Ishikawa (cell line): Measurements from ENCODE around the gene KAT6B.

Source experiments
- CEBPB ChIP-seq: IDR thresholded peaks from 2 replicates; pipeline ENCODE4 v1.6.1; 2012
- CREB1 ChIP-seq: IDR thresholded peaks from 2 replicates; pipeline ENCODE4 v1.6.1; 2012; ENCODE audit warnings: low read depth
- EGR1 ChIP-seq: IDR thresholded peaks from 2 replicates; pipeline ENCODE4 v1.6.1; 2012
- EP300 ChIP-seq: IDR thresholded peaks from 2 replicates; pipeline ENCODE4 v1.6.1; 2012; ENCODE audit warnings: borderline replicate concordance
- FOXM1 ChIP-seq: IDR thresholded peaks from 2 replicates; pipeline ENCODE4 v1.6.1; 2012; ENCODE audit warnings: low read depth, borderline replicate concordance
- MAX ChIP-seq: IDR thresholded peaks from 2 replicates; pipeline ENCODE4 v1.6.1; 2012
- NFIC ChIP-seq: IDR thresholded peaks from 2 replicates; pipeline ENCODE4 v1.6.1; 2012
- RAD21 ChIP-seq: IDR thresholded peaks from 2 replicates; pipeline ENCODE4 v1.6.1; 2012; ENCODE audit warnings: low read depth
- REST ChIP-seq: IDR thresholded peaks from 2 replicates; pipeline ENCODE4 v1.6.1; 2012; ENCODE audit warnings: low read depth, mild to moderate bottlenecking
- TAF1 ChIP-seq: IDR thresholded peaks from 2 replicates; pipeline ENCODE4 v1.6.1; 2012; ENCODE audit warnings: low read depth, mild to moderate bottlenecking
- TCF12 ChIP-seq: IDR thresholded peaks from 2 replicates; pipeline ENCODE4 v1.6.1; 2012; ENCODE audit warnings: low read depth
- TEAD4 ChIP-seq: IDR thresholded peaks from 2 replicates; pipeline ENCODE4 v1.6.1; 2012
- YY1 ChIP-seq: IDR thresholded peaks from 2 replicates; pipeline ENCODE4 v1.6.1; 2012; ENCODE audit warnings: low read depth
- ZBTB7A ChIP-seq: IDR thresholded peaks from 2 replicates; pipeline ENCODE4 v1.6.1; 2012; ENCODE audit warnings: low read depth
- TF ChIP-seq, protein P1 (sequence below): IDR thresholded peaks from 2 replicates; pipeline ENCODE4 v1.6.1; 2012

The KAT6B gene

DNA sequence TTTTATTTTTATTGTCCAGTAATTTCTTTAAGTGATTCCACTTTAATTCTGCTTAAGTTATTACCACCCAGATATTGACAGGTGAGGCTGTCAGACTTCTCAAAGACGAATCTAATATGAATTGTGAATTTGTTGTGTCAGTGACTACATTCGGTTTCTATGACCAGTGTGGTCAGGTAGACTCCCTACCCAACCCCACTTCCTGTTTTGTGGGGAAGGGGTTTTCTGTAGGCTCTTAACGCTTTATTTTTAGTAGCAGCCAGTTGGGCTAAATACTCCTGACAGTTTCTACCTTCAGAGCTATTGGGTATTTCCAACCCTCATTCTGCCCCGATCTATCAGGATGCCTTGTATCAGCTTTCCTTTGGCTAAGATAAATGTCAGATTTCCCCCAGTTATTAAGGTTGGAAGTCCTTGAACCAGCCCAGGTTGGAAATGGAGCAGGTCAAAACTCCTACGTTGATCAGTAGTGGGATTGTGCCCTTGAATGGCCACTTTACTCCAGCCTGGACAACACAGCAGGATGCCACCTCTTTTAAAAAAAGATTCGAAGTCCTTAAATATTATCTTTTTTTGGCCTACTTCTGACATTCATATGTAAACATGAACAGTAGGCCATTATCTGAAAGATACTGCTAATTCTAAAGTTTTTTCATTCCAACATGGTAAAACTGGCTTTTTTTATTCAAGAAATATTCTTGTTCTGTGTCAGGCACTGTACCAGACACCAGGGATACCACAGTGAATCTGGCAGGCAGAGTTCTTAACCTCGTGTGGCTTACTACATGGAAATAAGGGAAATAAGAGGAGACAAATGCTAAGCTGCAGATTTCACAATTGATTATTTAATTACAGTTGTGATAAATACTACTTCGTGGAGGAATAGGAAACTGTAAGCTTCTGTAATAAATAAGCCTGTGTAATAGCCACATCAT, 151.8 kb downstream of the KAT6B start:
- TF ChIP-seq RAD21, result no peak
- no peak for TF ChIP-seq YY1
- TF ChIP-seq EGR1, result no peak
- no peak for TF ChIP-seq TEAD4
- no peak for TF ChIP-seq FOXM1
- TF ChIP-seq CREB1, result no peak
- TF ChIP-seq CEBPB, result no peak
- no peak for TF ChIP-seq TCF12
- TF ChIP-seq EP300, result no peak
- no peak for TF ChIP-seq REST
- TF ChIP-seq MAX, result no peak
- TF ChIP-seq ZBTB7A, result no peak
- TF ChIP-seq TAF1, result no peak
- TF ChIP-seq, protein P1, sequence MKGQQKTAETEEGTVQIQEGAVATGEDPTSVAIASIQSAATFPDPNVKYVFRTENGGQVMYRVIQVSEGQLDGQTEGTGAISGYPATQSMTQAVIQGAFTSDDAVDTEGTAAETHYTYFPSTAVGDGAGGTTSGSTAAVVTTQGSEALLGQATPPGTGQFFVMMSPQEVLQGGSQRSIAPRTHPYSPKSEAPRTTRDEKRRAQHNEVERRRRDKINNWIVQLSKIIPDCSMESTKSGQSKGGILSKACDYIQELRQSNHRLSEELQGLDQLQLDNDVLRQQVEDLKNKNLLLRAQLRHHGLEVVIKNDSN, result no peak
- TF ChIP-seq NFIC, result no peak

- TF ChIP-seq TEAD4, result no peak
- no peak for TF ChIP-seq MAX
- TF ChIP-seq CEBPB, result no peak
- no peak for TF ChIP-seq TAF1
- TF ChIP-seq CREB1, result no peak
- no peak for TF ChIP-seq RAD21
- TF ChIP-seq REST, result no peak
- TF ChIP-seq, protein P1, result no peak
- TF ChIP-seq EGR1, result no peak
- no peak for TF ChIP-seq FOXM1
- no peak for TF ChIP-seq TCF12
- TF ChIP-seq YY1, result no peak
- TF ChIP-seq ZBTB7A, result no peak
- no peak for TF ChIP-seq NFIC
- no peak for TF ChIP-seq EP300
Observed at GRCh38 chr10:74981831-74982633, 155.6 kb downstream of the KAT6B start.

GRCh38 chr10:74982634-74982982, 156.2 kb downstream of the KAT6B start:
- no peak for TF ChIP-seq CREB1
- TF ChIP-seq TCF12, result no peak
- TF ChIP-seq RAD21, result no peak
- no peak for TF ChIP-seq MAX
- no peak for TF ChIP-seq EGR1
- no peak for TF ChIP-seq TEAD4
- no peak for TF ChIP-seq REST
- TF ChIP-seq TAF1, result no peak
- TF ChIP-seq EP300, result no peak
- no peak for TF ChIP-seq CEBPB
- TF ChIP-seq FOXM1, result no peak
- TF ChIP-seq ZBTB7A, result no peak
- TF ChIP-seq NFIC, result no peak
- TF ChIP-seq, protein P1, result no peak
- TF ChIP-seq YY1, result no peak
